Colonic mucosa (tissue), 4 donors: ENCODE results near the gene PFDN5. TPM values are rescaled to one million over a fixed set of nuclear protein-coding genes. Genes with fewer than 3 reads are reported as not detected.
"Not testable (repeated sequence)": the region's sequence is repeated elsewhere in the genome, so short reads cannot be mapped to it uniquely, and the experiment has no call there.

Source experiments
- DNase-seq: peaks from one replicate; pipeline ENCODE4 v3.0.0-alpha.2; 2020
- H3K27ac ChIP-seq: fragments of 200-600 bp; one replicate; pipeline ENCODE4 v1.8.0; 2021
- H3K27me3 ChIP-seq: fragments of 200-600 bp; one replicate; pipeline ENCODE4 v1.8.0; 2021
- H3K36me3 ChIP-seq: fragments of 200-600 bp; one replicate; pipeline ENCODE4 v1.8.0; 2021
- H3K4me1 ChIP-seq: fragments of 200-600 bp; one replicate; pipeline ENCODE4 v1.8.0; 2021; ENCODE audit warnings: mild to moderate bottlenecking
- H3K4me3 ChIP-seq: fragments of 200-600 bp; one replicate; pipeline ENCODE4 v1.8.0; 2021
- H3K9ac ChIP-seq, 2 donors: one replicate each; pipeline ENCODE4 v1.7.0; 2013; ENCODE audit warnings: control low read depth in 2 of 2, low read depth in 2 of 2, low read length in 2 of 2
- H3K9me3 ChIP-seq: fragments of 200-600 bp; one replicate; pipeline ENCODE4 v1.8.0; 2021
- intact Hi-C: fragments of 100-400 bp; cut with DNase I; formaldehyde crosslinking; loops from one replicate; pipeline ENCODE4 v1.14.1; 2022
- total RNA-seq, 2 donors: library from RNA; stranded (reverse); fragmentation: NEBNext Ultra II Directional in 1 of 2; extraction: Animal tissue kit (Norgen Biotek cat#: 25700) in 1 of 2; gene quantifications; one replicate each; pipeline ENCODE4 v1.2.1, GENCODE V29; 2021
- TF ChIP-seq, protein P1 (sequence below): fragments of 200-600 bp; IDR thresholded peaks from one replicate; pipeline ENCODE4 v1.8.0; 2022; ENCODE audit warnings: antibody characterized with exemption, mild to moderate bottlenecking
- donor health status: healthy.
- donor health status: DM: no; HTN: no; CAD: no.
- donor health status: DM: no; HTN: no; CAD: no.

PFDN5 gene
- total RNA-seq, 2 donors from 2014 or later = 247 to 305 TPM

DNA sequence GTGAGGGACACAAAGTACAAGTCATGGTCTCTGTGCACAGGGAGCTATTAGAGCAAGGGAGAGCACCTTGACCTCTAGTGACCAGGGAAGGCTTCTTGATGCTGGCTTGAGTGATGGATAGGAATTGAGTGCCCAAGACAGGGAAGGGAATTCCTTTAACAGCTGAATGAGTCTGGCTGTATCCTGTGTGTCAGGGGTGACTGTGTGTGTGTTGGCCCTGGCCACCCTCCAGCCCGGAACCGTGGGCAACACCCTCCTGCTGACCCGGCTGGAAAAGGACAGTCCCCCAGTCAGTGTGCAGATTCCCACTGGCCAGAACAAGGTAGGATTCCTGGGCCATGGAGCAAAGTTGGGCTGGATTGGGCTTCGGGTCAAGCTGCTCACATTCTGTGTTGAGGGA, 5.5 kb upstream of the PFDN5 start:
- DNase-seq = no peak
- no peak overlapping the region for H3K9ac ChIP-seq
- no peak overlapping the region for H3K27ac ChIP-seq
- H3K4me1 ChIP-seq = no peaks in the 10 kb centered on the region
- H3K36me3 ChIP-seq = no peaks in the 10 kb centered on the region
- no peaks in the 10 kb centered on the region for H3K27me3 ChIP-seq
- no peaks in the 10 kb centered on the region for H3K9me3 ChIP-seq
- TF ChIP-seq, protein P1, sequence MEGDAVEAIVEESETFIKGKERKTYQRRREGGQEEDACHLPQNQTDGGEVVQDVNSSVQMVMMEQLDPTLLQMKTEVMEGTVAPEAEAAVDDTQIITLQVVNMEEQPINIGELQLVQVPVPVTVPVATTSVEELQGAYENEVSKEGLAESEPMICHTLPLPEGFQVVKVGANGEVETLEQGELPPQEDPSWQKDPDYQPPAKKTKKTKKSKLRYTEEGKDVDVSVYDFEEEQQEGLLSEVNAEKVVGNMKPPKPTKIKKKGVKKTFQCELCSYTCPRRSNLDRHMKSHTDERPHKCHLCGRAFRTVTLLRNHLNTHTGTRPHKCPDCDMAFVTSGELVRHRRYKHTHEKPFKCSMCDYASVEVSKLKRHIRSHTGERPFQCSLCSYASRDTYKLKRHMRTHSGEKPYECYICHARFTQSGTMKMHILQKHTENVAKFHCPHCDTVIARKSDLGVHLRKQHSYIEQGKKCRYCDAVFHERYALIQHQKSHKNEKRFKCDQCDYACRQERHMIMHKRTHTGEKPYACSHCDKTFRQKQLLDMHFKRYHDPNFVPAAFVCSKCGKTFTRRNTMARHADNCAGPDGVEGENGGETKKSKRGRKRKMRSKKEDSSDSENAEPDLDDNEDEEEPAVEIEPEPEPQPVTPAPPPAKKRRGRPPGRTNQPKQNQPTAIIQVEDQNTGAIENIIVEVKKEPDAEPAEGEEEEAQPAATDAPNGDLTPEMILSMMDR = no peak
- intact Hi-C loops = loop anchor here (2.0 to 5.0 kb wide), 2 partner anchors 75 to 133 kb away; no protein-coding TSS in a partner anchor
- no peak overlapping the region for H3K4me3 ChIP-seq

DNA sequence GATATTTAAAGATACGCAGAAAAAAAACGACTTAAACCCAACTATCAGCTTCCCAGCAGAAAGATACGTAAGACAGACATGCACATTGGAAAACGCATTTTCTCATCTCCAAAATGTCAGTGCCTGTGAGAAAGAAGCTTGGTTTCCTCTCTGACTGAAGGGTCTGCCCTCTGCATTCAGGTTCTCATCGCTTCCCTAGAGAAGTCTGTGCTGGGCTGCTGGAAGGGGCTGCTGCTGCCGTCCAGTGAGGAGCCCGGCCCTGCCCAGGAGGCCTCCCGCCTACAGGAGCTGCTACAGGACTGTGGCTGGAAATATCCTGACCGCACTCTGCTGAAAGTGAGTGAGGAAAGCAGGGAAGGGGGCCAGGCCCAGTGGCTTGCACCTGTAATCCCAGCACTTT, 4.7 kb upstream of the PFDN5 start:
- no peak for DNase-seq
- H3K9me3 ChIP-seq = no peaks in the 10 kb centered on the region
- H3K27me3 ChIP-seq = no peaks in the 10 kb centered on the region
- intact Hi-C loops = loop anchor here (5.0 kb wide), 1 partner anchor 133 kb away; no protein-coding TSS in a partner anchor
- no peak overlapping the region for H3K4me3 ChIP-seq
- H3K27ac ChIP-seq = no peak overlapping the region
- TF ChIP-seq, protein P1 = no peak
- H3K9ac ChIP-seq = no peak overlapping the region
- H3K4me1 ChIP-seq = no peaks in the 10 kb centered on the region
- no peaks in the 10 kb centered on the region for H3K36me3 ChIP-seq

DNA sequence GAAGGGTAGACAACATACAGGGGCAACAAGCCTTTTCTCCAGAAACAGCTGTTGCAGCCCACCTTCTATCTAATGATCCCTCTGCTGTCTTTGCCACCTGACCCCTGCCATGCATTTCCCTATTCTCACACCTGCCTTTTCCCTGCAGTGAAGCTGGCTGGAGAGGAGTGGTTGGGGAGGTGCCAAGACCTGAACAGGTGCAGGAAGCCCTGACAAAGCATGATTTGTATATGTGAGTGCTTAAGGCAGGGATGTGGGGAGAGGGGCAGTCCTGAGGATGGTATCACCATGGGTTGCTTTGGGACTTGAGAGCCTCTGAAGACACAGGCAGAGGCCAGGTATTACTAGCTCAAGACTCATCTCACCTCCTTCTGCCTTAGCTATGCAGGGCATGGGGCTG, 2.9 kb upstream of the PFDN5 start:
- H3K4me1 ChIP-seq = peaks cover 3% of the 10 kb centered on the region
- H3K27ac ChIP-seq = no peak overlapping the region
- no peaks in the 10 kb centered on the region for H3K36me3 ChIP-seq
- intact Hi-C loops = loop anchor here (5.0 kb wide), 1 partner anchor 135 kb away; no protein-coding TSS in a partner anchor
- TF ChIP-seq, protein P1 = no peak
- H3K27me3 ChIP-seq = no peaks in the 10 kb centered on the region
- no peak overlapping the region for H3K4me3 ChIP-seq
- no peak for DNase-seq
- no peak overlapping the region for H3K9ac ChIP-seq
- H3K9me3 ChIP-seq = no peaks in the 10 kb centered on the region

DNA sequence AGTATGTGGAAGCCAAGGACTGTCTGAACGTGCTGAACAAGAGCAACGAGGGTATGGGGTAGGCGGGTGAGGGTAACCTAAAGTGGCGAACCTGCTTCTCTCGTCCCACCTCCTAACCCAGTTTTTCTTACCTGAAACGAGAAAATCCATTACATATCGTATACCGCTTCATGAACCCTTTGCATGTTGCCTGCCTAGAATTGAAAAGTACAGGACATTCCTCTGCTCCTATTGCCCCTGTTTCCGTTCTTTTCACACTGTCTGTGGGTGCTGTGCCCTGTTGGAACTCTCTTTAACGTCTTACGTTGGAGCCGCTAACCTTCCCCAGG, 513 bp downstream of the PFDN5 start:
- no peak for DNase-seq
- Histone ChIP-seq H3K36me3 (no peaks in the 10 kb centered on the region), H3K9me3 (no peaks in the 10 kb centered on the region), H3K4me1 (peaks cover 13% of the 10 kb centered on the region), H3K4me3 (peak overlapping the region; percentile 60), H3K27ac (peak overlapping the region; percentile 67), H3K9ac (peak overlapping the region; percentile 98 to 99), H3K27me3 (no peaks in the 10 kb centered on the region)
- intact Hi-C loops = no loop called here
- TF ChIP-seq, protein P1 = no peak

DNA sequence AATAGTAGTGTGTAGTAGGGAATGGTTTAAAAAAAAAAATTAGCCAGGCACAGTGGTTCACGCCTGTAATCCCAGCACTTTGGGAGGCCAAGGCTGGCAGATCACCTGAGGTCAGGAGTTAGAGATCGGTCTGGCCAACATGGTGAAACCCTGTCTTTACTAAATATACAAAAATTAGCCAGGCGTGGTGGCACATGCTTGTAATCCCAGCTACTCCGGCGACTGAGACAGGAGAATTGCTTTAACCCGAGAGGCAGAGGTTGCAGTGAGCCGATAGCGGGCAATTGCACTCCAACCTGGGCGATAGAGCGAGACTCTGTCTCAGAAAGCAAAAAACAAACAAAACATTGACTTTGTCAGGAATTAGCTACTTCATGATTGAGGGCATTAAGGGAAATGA, 1.8 kb downstream of the PFDN5 start:
- DNase-seq, H3K27me3 ChIP-seq, H3K27ac ChIP-seq, H3K9me3 ChIP-seq, H3K9ac ChIP-seq, H3K4me3 ChIP-seq, intact Hi-C loops, H3K36me3 ChIP-seq: not testable (repeated sequence)
- H3K4me1 ChIP-seq = peaks cover 13% of the 10 kb centered on the region

DNA sequence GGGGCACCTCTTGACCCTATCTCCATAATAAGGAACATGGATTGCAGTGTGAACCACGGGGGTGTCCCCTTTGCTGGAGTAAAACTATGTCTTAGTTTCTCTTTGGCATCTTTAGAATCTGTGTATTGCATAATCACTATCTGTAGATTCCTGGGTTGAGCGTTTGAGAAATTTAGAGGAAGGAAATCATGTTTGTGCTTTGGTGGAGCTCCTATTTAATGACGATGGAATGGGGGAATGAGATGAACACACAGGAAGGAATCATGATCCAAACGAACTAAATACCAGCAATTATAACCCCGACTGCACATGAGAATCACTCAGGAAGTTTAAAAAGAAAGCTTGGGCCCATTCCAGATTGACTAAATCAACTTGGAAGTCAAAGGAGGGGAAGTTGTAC, 2.8 kb downstream of the PFDN5 start:
- Histone ChIP-seq H3K27ac (no peak overlapping the region), H3K4me3 (no peak overlapping the region), H3K9ac (no peak overlapping the region), H3K4me1 (peaks cover 13% of the 10 kb centered on the region), H3K9me3 (no peaks in the 10 kb centered on the region), H3K36me3 (no peaks in the 10 kb centered on the region), H3K27me3 (no peaks in the 10 kb centered on the region)
- TF ChIP-seq, protein P1 = no peak
- intact Hi-C loops = no loop called here
- DNase-seq = no peak
